ENCODE results near the gene KIF26B.
"Not testable (repeated sequence)": the region's sequence is repeated elsewhere in the genome, so short reads cannot be mapped to it uniquely, and the experiment has no call there.

The KIF26B gene

DNA sequence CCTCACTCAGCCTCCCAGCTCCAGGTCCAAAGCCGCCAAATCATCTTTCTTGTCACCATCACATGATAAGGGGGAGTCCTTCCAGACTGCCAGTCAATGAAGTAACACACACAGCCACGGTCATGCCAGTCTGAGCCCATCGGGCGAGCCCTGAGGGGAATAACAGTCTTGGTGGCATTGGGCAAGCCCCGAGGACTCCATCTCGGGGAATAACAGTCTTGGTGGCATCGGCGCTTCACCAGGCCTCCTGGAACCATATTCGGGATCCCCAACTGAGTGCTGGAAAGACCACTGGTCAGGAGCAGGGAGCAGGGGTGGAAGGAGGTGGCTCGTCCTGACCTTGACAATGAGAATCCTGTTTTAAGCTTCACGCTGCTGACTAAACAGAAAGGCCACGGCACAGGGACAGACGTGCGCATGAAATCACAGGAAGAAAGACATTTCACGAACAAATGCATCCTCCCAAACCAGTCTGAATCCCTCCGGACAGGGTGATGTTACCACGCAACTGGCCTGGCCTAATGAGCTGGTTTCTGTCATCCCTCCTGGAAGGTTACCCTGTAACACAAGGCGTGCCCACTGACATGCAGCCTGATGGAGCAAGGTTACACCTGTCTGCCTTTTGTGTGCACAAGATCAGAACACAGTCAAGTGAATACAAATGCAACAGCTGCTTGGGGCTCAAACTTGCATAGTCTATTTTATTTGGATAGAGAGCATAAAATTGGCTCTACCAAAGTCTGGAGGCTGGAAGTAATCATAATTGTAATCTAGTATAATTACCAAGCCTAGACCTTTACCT, 517.4 kb downstream of the KIF26B start:
- TF ChIP-seq, protein P1, sequence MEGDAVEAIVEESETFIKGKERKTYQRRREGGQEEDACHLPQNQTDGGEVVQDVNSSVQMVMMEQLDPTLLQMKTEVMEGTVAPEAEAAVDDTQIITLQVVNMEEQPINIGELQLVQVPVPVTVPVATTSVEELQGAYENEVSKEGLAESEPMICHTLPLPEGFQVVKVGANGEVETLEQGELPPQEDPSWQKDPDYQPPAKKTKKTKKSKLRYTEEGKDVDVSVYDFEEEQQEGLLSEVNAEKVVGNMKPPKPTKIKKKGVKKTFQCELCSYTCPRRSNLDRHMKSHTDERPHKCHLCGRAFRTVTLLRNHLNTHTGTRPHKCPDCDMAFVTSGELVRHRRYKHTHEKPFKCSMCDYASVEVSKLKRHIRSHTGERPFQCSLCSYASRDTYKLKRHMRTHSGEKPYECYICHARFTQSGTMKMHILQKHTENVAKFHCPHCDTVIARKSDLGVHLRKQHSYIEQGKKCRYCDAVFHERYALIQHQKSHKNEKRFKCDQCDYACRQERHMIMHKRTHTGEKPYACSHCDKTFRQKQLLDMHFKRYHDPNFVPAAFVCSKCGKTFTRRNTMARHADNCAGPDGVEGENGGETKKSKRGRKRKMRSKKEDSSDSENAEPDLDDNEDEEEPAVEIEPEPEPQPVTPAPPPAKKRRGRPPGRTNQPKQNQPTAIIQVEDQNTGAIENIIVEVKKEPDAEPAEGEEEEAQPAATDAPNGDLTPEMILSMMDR (IDR thresholded peaks at IDR 0.05; ENCODE audit: borderline replicate concordance, control extremely low read depth, extremely low read depth, insufficient read depth, missing control alignments), result no peak
- DNase-seq (ENCODE audit: low spot score), result no peak
- in situ Hi-C loops (cut with MboI; ENCODE audit: low sequenced_read_pairs, unreplicated experiment), result no loop called here

DNA sequence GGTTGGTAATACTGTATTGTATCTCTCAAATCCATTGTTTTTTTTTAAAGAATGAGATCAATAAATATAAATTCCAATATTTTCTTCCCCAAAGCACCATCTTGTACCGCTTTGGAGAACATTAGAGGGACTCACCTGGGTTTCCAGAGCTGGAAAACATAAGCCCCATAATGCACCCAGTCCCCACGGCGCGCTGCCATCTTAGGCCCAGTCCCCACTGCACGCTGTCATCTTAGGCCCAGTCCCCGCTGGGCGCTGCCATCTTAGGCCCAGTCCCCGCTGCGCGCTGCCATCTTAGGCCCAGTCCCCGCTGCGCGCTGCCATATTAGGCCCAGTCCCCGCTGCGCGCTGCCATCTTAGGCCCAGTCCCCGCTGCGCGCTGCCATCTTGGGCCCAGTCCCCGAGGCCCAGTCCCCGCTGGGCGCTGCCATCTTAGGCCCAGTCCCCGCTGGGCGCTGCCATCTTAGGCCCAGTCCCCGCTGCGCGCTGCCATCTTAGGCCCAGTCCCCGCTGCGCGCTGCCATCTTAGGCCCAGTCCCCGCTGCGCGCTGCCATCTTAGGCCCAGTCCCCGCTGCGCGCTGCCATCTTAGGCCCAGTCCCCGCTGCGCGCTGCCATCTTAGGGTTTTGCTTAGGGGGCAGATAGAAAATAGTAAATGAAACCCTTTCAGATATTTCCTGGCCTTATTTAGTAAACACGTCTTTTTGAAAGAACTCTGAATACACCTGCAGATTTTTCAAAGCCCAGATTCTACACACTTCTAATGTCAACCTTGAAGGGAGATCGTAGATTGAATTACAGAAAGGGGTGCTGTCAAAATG, 518.3 kb downstream of the KIF26B start:
- DNase-seq (ENCODE audit: low spot score); in situ Hi-C loops (cut with MboI; ENCODE audit: low sequenced_read_pairs, unreplicated experiment): not testable (repeated sequence)

DNA sequence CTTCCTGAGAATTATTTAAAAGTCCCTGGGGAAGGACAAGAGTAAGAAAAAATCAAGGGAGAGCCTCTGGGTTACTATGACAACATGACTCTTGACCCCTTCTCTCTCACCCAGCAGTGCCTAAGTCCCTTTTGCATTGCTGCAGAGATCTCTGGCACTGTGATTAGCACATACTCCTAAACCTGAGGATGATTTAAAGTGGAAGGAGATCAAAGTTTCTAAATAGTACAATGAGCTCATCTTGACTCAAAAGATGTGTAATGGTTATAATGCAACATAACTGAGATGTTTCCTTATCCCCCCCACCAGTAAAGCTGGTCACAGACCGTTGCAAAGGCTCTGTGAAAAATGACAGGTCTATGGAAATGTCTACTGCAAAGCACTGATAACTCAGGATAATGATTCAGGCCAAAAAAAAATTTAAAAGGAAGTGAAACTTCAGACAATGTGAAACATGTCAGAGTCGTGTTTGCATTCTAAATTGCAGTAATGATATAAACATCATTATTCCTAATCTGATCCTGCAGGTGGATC, 519.2 kb downstream of the KIF26B start:
- DNase-seq (ENCODE audit: low spot score), result peak; percentile 56
- in situ Hi-C loops (cut with MboI; ENCODE audit: low sequenced_read_pairs, unreplicated experiment), result no loop called here
- TF ChIP-seq, protein P1 (IDR thresholded peaks at IDR 0.05; ENCODE audit: borderline replicate concordance, control extremely low read depth, extremely low read depth, insufficient read depth, missing control alignments), result no peak

DNA sequence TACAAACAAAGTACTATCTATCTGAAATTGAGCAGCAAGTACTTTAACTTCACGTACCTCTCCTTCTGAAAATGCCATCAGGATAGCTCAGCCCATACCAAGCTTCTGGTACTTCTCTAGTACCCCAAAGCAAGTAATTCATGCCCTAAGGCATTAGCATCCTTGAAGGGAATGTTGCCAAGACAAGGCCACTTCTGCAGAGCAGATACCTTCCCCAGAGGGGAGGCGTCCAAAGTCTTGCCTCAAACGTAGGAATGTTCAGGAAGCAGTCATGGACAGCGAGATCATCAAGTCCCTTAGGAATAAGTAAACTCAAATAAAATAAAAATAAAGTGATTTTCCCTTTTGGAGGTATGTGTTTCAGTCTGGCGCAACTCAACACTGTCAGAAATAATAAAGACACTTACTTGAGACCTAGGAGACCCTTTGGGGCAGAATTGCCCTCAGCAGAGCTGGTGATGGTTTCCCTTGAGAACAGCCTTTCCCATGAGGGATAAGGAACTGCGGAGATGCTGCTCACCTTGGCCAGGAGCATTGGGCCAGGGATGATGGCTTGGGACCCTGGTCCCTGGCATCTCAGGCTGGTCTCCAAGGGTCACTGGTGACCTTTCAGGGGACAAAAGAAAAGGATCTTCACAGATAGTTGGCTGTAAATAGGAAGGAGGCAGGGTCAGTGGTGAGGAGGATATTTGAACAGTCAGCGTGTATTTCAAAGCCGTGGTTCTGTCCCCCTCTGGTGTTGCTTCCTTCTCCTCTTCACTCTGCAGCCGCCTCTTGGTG, 522.9 kb downstream of the KIF26B start:
- DNase-seq (ENCODE audit: low spot score), result no peak
- in situ Hi-C loops (cut with MboI; ENCODE audit: low sequenced_read_pairs, unreplicated experiment), result no loop called here
- TF ChIP-seq, protein P1 (IDR thresholded peaks at IDR 0.05; ENCODE audit: borderline replicate concordance, control extremely low read depth, extremely low read depth, insufficient read depth, missing control alignments), result no peak

DNA sequence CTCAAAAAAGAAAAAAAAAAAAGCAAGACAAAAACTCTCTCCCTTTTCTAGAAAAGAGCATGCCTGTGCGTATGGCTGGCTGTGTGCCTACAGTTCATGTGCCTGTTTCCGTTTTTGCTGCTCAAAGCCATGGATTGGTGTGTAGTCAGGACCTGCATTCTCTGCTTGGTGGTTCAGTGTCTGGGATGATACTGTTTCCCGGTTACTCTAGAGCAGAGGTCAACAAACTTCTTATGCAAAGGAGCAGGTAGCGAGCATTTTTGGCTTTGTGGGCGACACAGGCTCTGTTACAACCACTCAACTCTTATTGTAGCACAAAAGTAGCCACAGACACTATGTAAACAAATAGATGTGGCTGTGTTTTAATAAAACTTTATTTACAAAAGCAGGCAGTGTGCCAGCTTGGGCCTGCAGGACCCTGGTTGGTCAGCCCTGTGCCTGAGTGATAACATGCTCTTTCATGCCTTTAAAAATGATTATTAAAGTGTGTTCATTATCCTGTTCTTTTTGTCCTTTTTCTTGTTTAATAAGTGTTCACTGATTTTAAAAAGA, 524.2 kb downstream of the KIF26B start:
- in situ Hi-C loops (cut with MboI; ENCODE audit: low sequenced_read_pairs, unreplicated experiment), result no loop called here
- DNase-seq (ENCODE audit: low spot score), result no peak
- TF ChIP-seq, protein P1 (IDR thresholded peaks at IDR 0.05; ENCODE audit: borderline replicate concordance, control extremely low read depth, extremely low read depth, insufficient read depth, missing control alignments), result no peak

DNA sequence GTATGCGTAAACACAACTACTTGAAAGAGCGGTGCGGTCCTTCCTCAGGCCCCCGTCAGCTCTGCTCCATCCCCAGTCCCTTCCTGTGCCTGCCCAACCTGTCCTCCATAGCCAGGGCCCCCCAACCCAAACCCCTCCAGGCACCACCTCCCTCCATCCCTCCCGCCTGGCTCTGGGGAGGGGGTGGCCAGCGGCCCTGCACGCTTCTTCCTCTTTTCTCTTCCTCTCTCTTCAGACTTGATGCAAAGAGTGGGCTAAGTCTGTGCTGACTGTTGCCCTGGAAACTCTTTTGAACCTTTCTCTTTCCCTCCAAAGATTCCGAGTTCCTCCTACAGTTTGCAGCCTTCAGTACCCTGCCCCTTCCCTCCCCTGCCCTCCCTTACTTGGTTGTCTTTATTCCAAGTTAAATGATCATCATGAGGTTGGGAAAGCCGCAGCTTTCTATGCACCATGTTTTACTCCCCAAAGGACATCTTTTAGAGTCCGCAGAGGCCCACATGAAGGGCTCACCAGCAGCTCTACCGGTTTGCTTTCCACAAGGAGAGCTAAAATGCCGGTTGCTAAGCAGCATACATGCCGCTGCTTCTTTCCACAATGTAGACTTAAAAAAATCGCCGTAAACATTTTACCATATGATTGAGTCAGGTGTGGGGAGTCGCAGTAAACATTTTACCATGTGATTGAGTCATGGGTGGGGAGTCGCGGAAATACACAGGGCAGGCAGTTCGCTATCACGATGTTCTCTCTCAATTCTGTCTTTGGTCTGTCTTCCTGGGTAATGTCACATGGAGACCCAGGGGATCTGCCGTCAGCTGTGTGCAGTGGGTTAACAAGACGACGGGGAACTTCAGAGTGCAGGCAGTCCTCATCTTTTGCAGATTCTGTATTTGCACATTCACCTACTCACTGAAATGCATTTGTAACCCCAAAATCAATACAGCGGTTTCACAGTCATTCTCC, 525.3 kb downstream of the KIF26B start:
- in situ Hi-C loops (cut with MboI; ENCODE audit: low sequenced_read_pairs, unreplicated experiment), result no loop called here
- no peak for DNase-seq (ENCODE audit: low spot score)
- TF ChIP-seq, protein P1 (IDR thresholded peaks at IDR 0.05; ENCODE audit: borderline replicate concordance, control extremely low read depth, extremely low read depth, insufficient read depth, missing control alignments), result no peak

Data from GM13976 (cell line).